CD4-positive, alpha-beta T cell treated with Interleukin-2 at 100 ng/mL for 4 hours (primary cell): ENCODE measurements around the gene ADTRP.

Experiments
- DNase-seq: peaks from one replicate; pipeline ENCODE4 v3.0.0-alpha.2; 2020; ENCODE audit warnings: low spot score

The ADTRP gene

GRCh38 chr6:11778648-11779328, at the start of gene ADTRP:
Gene ADTRP, minus strand, starts transcription at chr6:11778803. Its CDS starts 44 bp downstream, at chr6:11778759.
- DNase-seq, result no peak

GRCh38 chr6:11826779-11827178, 48.2 kb upstream of the ADTRP start:
- no peak for DNase-seq

- peak; percentile 3 for DNase-seq
Observed at GRCh38 chr6:11824986-11825385, 46.4 kb upstream of the ADTRP start.

- DNase-seq, result no peak
Observed at GRCh38 chr6:11822346-11822745, 43.7 kb upstream of the ADTRP start.

- no peak for DNase-seq
Observed at GRCh38 chr6:11821781-11822180, 43.2 kb upstream of the ADTRP start.

- no peak for DNase-seq
Observed at GRCh38 chr6:11820821-11821220, 42.2 kb upstream of the ADTRP start.

GRCh38 chr6:11819486-11819885, 40.9 kb upstream of the ADTRP start:
- no peak for DNase-seq

- DNase-seq, result no peak
Observed at GRCh38 chr6:11815231-11815630, 36.6 kb upstream of the ADTRP start.

GRCh38 chr6:11814819-11815218, 36.2 kb upstream of the ADTRP start:
- DNase-seq, result no peak

GRCh38 chr6:11814106-11814505, 35.5 kb upstream of the ADTRP start:
- no peak for DNase-seq

GRCh38 chr6:11813606-11814005, 35.0 kb upstream of the ADTRP start:
- no peak for DNase-seq

GRCh38 chr6:11812951-11813350, 34.3 kb upstream of the ADTRP start:
- DNase-seq, result no peak

GRCh38 chr6:11812439-11812838, 33.8 kb upstream of the ADTRP start:
- no peak for DNase-seq

GRCh38 chr6:11811644-11812264, 33.2 kb upstream of the ADTRP start:
- DNase-seq, result no peak

GRCh38 chr6:11810854-11811643, 32.4 kb upstream of the ADTRP start:
- no peak for DNase-seq

GRCh38 chr6:11810039-11810541, 31.5 kb upstream of the ADTRP start:
- no peak for DNase-seq

GRCh38 chr6:11808054-11808453, 29.5 kb upstream of the ADTRP start:
- no peak for DNase-seq

- DNase-seq, result peak; percentile 7
Observed at GRCh38 chr6:11806561-11807317, 28.1 kb upstream of the ADTRP start.

GRCh38 chr6:11805259-11806053, 26.9 kb upstream of the ADTRP start:
- no peak for DNase-seq

GRCh38 chr6:11804701-11805100, 26.1 kb upstream of the ADTRP start:
- DNase-seq, result no peak

- no peak for DNase-seq
Observed at GRCh38 chr6:11804135-11804534, 25.5 kb upstream of the ADTRP start.
